ENCODE results near the gene MAPRE3. TPM values are rescaled to one million over a fixed set of nuclear protein-coding genes. Genes with fewer than 3 reads are reported as not detected.
A peak's percentile ranks its signal among the peaks of the same experiment; 100 is the strongest.
"Not testable (repeated sequence)": the region's sequence is repeated elsewhere in the genome, so short reads cannot be mapped to it uniquely, and the experiment has no call there.

The MAPRE3 gene
- total RNA-seq, 1 experiment from 2014 or later, result 0.42 TPM

- DNase-seq, result no peak
- no peak overlapping the region for H3K4me3 ChIP-seq (ENCODE audit: insufficient read depth, low read depth, low read length)
- H3K27me3 ChIP-seq (ENCODE audit: control insufficient read depth, insufficient read depth, low read length), result no peaks in the 10 kb centered on the region
- H3K36me3 ChIP-seq (replicated peaks; ENCODE audit: control insufficient read depth, insufficient read depth, low read length), result peaks cover 21% of the 10 kb centered on the region
Observed at GRCh38 chr2:27065128-27065527, 94.7 kb downstream of the MAPRE3 start.

DNA sequence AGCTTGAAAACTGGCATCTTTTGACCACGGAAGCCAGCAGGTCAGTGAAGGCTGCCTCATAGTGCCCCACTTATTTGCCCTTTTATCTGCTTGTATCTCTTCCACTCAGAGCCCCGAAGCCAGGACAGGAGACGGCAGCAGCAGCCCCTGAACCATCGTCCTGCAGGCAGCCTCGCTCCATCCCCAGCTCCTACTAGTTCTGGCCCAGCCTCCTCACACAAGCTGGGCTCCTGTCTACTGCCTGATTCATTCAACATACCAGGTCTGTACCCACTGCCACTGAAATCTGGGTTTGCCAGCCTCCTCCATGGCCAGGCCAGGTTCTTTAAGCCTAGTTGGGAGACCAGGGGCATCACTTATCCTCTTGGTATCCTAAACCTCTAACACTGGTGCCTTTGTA, 96.9 kb downstream of the MAPRE3 start:
- Histone ChIP-seq H3K27me3 (ENCODE audit: control insufficient read depth, insufficient read depth, low read length) (no peaks in the 10 kb centered on the region), H3K36me3 (replicated peaks; ENCODE audit: control insufficient read depth, insufficient read depth, low read length) (peaks cover 22% of the 10 kb centered on the region)
- DNase-seq, result no peak

GRCh38 chr2:27069436-27069835, 99.0 kb downstream of the MAPRE3 start:
- peaks cover 22% of the 10 kb centered on the region for H3K36me3 ChIP-seq (replicated peaks; ENCODE audit: control insufficient read depth, insufficient read depth, low read length)
- no peak overlapping the region for H3K4me3 ChIP-seq (ENCODE audit: insufficient read depth, low read depth, low read length)
- DNase-seq, result no peak
- H3K27me3 ChIP-seq (ENCODE audit: control insufficient read depth, insufficient read depth, low read length), result no peaks in the 10 kb centered on the region

More for the DNA sequence above, 96.9 kb downstream of the MAPRE3 start:
- no peak overlapping the region for H3K4me3 ChIP-seq (ENCODE audit: insufficient read depth, low read depth, low read length)

- no peak for DNase-seq
- no peaks in the 10 kb centered on the region for H3K27me3 ChIP-seq (ENCODE audit: control insufficient read depth, insufficient read depth, low read length)
- peaks cover 22% of the 10 kb centered on the region for H3K36me3 ChIP-seq (replicated peaks; ENCODE audit: control insufficient read depth, insufficient read depth, low read length)
- no peak overlapping the region for H3K4me3 ChIP-seq (ENCODE audit: insufficient read depth, low read depth, low read length)
Observed at GRCh38 chr2:27069961-27070618, 99.7 kb downstream of the MAPRE3 start.

GRCh38 chr2:27070653-27071276, 100.3 kb downstream of the MAPRE3 start:
- Histone ChIP-seq H3K36me3 (replicated peaks; ENCODE audit: control insufficient read depth, insufficient read depth, low read length) (peaks cover 18% of the 10 kb centered on the region), H3K27me3 (ENCODE audit: control insufficient read depth, insufficient read depth, low read length) (no peaks in the 10 kb centered on the region), H3K4me3 (ENCODE audit: insufficient read depth, low read depth, low read length) (peak overlapping the region; percentile 99)
- DNase-seq, result no peak

GRCh38 chr2:27071277-27071989, 101.0 kb downstream of the MAPRE3 start, which contains the start of gene OST4:
OST4 (minus strand) TSS chr2:27071654.
- peak; percentile 99 for DNase-seq
- Histone ChIP-seq H3K4me3 (ENCODE audit: insufficient read depth, low read depth, low read length) (peak within 1 kb of the TSS; percentile 99), H3K27me3 (ENCODE audit: control insufficient read depth, insufficient read depth, low read length) (no peaks in the 10 kb centered on the region), H3K36me3 (replicated peaks; ENCODE audit: control insufficient read depth, insufficient read depth, low read length) (peaks cover 18% of the 10 kb centered on the region)

DNA sequence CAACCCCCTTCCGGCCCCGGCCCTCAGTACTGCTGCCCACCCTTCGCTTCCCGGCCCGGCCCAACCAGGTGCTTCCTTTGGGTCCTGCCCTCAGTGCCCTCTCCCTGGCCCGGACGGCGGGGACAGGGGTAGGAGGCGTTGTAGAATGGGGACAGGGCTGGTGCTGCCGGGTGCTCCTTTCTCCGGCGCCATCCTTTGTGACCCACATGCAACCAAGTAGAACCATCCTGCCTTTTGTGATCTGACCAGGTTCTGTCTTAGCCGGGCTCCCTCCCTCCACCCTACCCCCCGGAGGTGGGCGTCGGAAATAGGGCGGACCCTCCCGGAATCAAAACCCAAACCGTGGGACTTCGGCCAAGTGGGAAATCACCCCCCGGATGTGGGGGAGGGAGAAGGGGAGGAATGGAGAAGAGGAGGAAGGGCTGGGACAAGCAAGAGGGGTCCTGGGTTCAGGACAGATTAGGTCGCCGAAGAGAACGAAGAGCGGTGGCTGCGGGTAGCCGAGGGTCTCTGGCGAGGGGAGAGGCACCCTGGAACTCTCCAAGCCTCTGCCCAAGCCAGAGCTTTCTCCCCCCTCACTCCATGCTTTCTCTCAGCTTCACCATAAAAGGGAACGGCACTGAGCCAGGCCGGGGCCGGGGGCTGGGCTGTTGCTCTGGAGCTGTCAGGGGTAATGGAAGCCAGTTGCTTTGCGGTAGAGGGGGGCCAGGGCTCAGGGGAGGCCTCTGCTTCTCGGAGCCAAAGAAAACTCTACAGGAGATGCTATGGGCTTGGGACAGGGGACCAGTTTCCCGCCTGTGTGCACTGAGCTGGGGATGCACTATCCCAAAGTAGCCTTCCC, 101.8 kb downstream of the MAPRE3 start:
- Histone ChIP-seq H3K27me3 (ENCODE audit: control insufficient read depth, insufficient read depth, low read length) (no peaks in the 10 kb centered on the region), H3K36me3 (replicated peaks; ENCODE audit: control insufficient read depth, insufficient read depth, low read length) (peaks cover 18% of the 10 kb centered on the region), H3K4me3 (ENCODE audit: insufficient read depth, low read depth, low read length) (peak overlapping the region; percentile 73)
- peak; percentile 90 for DNase-seq

DNA sequence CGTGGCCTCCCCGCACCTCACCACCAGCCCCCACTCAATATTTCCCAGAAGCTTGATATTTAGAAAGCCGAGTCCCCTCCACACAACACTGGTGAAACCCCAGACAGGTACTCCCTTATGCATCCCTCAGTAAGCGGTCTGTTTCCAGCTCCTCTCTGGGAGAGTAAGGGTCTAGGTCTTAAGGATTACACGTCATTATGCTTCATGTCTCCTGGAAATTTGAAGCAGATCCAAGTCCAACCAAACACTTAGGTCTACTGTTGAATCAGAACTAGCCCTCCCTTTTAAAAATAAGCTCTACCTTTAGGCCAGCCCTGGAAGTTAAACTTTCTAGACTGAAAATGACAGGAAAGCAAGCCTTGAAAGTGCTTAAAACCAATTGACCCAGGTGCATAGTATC, 102.5 kb downstream of the MAPRE3 start:
- Histone ChIP-seq H3K27me3 (ENCODE audit: control insufficient read depth, insufficient read depth, low read length) (no peaks in the 10 kb centered on the region), H3K36me3 (replicated peaks; ENCODE audit: control insufficient read depth, insufficient read depth, low read length) (peaks cover 18% of the 10 kb centered on the region), H3K4me3 (ENCODE audit: insufficient read depth, low read depth, low read length) (peak overlapping the region; percentile 73)
- DNase-seq, result no peak

DNA sequence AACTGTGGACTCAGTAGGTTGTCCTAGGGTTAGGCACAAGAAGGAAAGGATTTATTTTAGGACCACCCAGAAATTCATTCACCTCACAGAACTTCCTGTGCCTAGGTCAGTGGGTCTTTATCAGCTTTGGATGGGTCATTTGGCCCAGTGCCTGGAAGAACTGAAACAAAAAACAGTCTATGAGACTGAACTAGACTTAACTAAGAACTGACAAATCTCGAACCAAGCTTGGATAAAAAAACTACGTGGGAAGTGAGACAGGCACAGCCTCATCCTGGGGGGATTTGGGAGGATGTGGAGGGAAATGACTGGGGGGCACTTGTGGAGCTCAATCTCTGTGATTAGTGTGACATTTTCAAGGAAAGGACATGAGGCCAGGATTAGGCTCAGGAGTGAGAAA, 103.3 kb downstream of the MAPRE3 start:
- Histone ChIP-seq H3K36me3 (replicated peaks; ENCODE audit: control insufficient read depth, insufficient read depth, low read length) (peaks cover 12% of the 10 kb centered on the region), H3K4me3 (ENCODE audit: insufficient read depth, low read depth, low read length) (no peak overlapping the region), H3K27me3 (ENCODE audit: control insufficient read depth, insufficient read depth, low read length) (no peaks in the 10 kb centered on the region)
- DNase-seq, result no peak

DNA sequence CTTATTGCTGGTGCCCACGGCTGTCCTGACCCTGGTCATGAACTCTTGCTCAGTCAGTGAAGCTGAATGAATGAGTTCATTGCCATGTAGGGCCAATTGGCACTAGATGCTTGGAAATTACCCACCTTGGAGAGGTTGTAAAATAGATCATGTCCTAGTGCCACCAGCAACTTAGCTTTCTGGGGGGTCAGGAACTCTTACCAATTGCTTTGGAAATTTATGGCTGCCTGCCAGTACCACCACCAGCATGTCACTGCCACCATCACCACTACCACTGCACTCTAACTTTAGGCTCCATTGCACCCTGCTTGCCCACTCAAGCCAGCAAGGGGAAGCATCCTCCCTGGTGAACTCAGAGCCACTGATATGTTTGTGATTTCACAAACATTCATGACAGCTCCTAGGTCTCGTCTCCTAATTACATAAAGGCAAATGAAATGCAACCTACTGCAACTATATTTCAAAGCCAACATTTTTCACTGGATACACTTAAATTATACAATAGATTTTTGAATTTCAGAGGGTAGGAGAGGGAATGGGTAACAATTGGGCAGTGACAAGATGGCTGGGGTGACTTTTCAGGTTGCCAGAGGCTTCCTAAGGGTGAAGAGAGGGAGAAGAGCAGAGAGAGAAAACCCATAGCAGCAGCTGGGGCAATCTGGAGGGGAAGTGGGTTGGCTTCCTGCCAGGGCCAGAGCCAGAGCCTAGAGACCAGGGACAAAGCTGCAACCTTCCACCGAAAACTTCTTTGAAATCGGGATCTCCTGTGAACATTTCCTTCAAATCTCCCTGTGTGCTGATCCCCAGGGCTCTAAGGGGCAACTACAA, 104.5 kb downstream of the MAPRE3 start:
- Histone ChIP-seq H3K36me3 (replicated peaks; ENCODE audit: control insufficient read depth, insufficient read depth, low read length) (peaks cover 2% of the 10 kb centered on the region), H3K4me3 (ENCODE audit: insufficient read depth, low read depth, low read length) (no peak overlapping the region), H3K27me3 (ENCODE audit: control insufficient read depth, insufficient read depth, low read length) (no peaks in the 10 kb centered on the region)
- DNase-seq, result no peak

DNA sequence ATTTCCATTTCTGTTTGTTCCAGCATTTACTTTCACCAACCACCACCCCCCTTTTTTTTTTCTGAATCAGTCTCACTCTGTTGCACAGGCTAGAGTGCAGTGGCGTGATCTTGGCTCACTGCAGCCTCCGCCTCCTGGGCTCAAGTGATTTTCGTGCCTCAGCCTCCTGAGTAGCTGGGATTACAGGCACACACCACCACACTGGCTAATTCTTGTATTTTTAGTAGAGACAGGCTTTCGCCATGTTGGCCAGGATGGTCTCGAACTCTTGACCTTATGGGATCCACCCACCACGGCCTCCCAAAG, 105.1 kb downstream of the MAPRE3 start:
- not testable (repeated sequence) for H3K36me3 ChIP-seq (replicated peaks; ENCODE audit: control insufficient read depth, insufficient read depth, low read length); DNase-seq; H3K27me3 ChIP-seq (ENCODE audit: control insufficient read depth, insufficient read depth, low read length); H3K4me3 ChIP-seq (ENCODE audit: insufficient read depth, low read depth, low read length)

- Histone ChIP-seq H3K36me3 (replicated peaks; ENCODE audit: control insufficient read depth, insufficient read depth, low read length) (no peaks in the 10 kb centered on the region), H3K4me3 (ENCODE audit: insufficient read depth, low read depth, low read length) (no peak overlapping the region), H3K27me3 (ENCODE audit: control insufficient read depth, insufficient read depth, low read length) (no peaks in the 10 kb centered on the region)
- DNase-seq, result no peak
Observed at GRCh38 chr2:27076323-27076722, 105.9 kb downstream of the MAPRE3 start.
